Measurements from ENCODE around the gene DUS2. TPM values are rescaled to one million over a fixed set of nuclear protein-coding genes. Genes with fewer than 3 reads are reported as not detected.
"Not testable (repeated sequence)": the region's sequence is repeated elsewhere in the genome, so short reads cannot be mapped to it uniquely, and the experiment has no call there.

The DUS2 gene
- total RNA-seq, 4 donors from 2014 or later: 4.5 to 9.6 (median 7.1) TPM

DNA sequence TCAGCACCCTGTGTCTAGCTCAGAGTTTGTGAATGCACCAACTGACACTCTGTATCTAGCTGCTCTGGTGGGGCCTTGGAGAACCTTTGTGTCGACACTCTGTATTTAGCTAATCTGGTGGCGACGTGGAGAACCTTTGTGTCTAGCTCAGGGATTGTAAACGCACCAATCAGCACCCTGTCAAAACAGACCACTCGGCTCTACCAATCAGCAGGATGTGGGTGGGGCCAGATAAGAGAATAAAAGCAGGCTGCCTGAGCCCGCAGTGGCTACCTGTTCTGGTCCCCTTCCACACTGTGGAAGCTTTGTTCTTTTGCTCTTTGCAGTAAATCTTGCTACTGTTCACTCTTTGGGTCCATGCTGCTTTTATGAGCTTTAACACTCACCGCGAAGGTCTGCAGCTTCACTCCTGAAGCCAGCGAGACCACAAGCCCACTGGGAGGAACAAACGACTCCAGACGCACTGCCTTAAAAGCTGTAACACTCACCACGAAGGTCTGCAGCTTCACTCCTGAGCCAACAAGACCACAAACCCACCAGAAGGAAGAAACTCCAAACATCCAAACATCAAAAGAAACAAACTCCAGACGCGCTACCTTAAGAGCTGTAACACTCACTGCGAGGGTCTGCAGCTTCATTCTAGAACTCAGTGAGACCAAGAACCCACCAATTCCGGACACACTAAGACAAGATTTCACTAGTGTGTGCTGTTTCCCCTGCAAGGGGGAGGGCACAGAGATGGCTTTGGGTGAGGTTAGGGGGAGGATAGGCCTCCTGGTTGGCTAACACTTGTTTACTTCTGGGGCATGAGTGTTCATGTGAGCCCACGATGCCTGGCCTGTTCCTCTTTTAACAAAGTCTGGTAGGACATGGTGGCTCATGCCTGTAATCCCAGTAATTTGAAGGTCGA is 24.1 kb upstream of the DUS2 start, which contains the start of gene DPEP2:
DPEP2 (minus strand) TSS at position 706 of the 910 bp plus-strand sequence. CDS start 6,272 bp downstream, outside the sequence.
- DNase-seq; H3K36me3 ChIP-seq; H3K9me3 ChIP-seq; intact Hi-C loops (cut with DNase I; ENCODE audit: low total_unique reads); H3K4me1 ChIP-seq; ATAC-seq; H3K27me3 ChIP-seq: not testable (repeated sequence)
- Histone ChIP-seq H3K27ac (peak within 1 kb of the TSS; percentile 2 to 44 (median 34)), H3K4me3 (peak within 1 kb of the TSS in 1 of 4 donors; percentile 14)
- in situ Hi-C loops (cut with MboI; ENCODE audit: low sequenced_read_pairs in 4 of 4): loop anchor here in 1 of 4 donors (10.0 kb wide), 1 partner anchor 46 kb away; no protein-coding TSS in a partner anchor

DNA sequence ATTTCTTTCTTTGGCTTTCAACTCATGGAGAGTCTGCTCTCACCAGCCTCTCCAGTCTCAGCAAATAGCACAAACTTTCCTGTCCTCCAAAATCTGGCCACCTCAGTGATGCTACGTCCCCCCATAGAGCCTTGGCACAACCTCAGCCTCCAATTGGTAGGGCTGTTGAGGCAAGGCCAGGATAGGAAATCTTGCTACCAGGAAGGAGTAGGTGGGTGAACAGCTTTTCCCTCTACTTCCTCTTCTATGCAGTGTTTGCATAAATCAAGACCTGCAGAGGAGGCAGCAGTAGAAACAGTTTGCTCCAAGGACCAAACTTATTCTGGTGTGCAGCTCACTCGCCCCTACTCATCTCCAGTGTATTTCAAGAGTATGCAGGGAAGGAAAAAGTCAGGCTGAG is 23.1 kb upstream of the DUS2 start:
- Histone ChIP-seq H3K9me3 (no peaks in the 10 kb centered on the region), H3K36me3 (no peaks in the 10 kb centered on the region), H3K27me3 (no peaks in the 10 kb centered on the region), H3K27ac (peak overlapping the region in 3 of 4 donors; percentile 2 to 39 (median 28)), H3K4me3 (no peak overlapping the region), H3K4me1 (no peaks in the 10 kb centered on the region)
- no peak for DNase-seq
- TF ChIP-seq POLR2A (IDR thresholded peaks at IDR 0.05): no peak
- TF ChIP-seq, protein P1, sequence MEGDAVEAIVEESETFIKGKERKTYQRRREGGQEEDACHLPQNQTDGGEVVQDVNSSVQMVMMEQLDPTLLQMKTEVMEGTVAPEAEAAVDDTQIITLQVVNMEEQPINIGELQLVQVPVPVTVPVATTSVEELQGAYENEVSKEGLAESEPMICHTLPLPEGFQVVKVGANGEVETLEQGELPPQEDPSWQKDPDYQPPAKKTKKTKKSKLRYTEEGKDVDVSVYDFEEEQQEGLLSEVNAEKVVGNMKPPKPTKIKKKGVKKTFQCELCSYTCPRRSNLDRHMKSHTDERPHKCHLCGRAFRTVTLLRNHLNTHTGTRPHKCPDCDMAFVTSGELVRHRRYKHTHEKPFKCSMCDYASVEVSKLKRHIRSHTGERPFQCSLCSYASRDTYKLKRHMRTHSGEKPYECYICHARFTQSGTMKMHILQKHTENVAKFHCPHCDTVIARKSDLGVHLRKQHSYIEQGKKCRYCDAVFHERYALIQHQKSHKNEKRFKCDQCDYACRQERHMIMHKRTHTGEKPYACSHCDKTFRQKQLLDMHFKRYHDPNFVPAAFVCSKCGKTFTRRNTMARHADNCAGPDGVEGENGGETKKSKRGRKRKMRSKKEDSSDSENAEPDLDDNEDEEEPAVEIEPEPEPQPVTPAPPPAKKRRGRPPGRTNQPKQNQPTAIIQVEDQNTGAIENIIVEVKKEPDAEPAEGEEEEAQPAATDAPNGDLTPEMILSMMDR (IDR thresholded peaks at IDR 0.05 in 4 of 5, conservative IDR thresholded peaks at IDR 0.05 in 1 of 5): no peak
- peak in 1 of 2 donors; percentile 9 for ATAC-seq
- intact Hi-C loops (cut with DNase I; ENCODE audit: low total_unique reads): no loop called here
- in situ Hi-C loops (cut with MboI; ENCODE audit: low sequenced_read_pairs in 4 of 4): loop anchor here in 1 of 4 donors (10.0 kb wide), 1 partner anchor 45 kb away; no protein-coding TSS in a partner anchor

DNA sequence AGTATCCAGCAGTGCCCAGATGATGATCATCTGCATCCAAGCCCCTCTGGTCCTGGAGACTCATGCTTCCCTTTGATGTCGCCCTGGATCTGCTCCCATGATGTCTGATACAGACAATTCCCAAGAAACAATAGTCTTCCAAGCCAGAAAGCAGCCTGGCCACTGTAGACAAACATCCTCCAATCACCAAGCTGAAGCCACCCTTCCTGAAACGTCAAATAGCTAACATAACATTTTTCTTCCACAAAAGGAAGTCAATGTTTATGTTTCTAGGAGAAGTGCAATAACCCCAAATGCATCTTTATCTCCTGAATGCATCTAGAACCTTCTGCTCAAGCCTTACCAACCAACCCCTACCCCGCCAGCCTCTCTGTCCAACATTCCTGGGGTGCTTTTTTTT is 22.6 kb upstream of the DUS2 start:
- no peaks in the 10 kb centered on the region for H3K36me3 ChIP-seq
- DNase-seq (no peak), ATAC-seq (peak; percentile 9 to 30)
- peak overlapping the region; percentile 2 to 39 (median 24) for H3K27ac ChIP-seq
- intact Hi-C loops (cut with DNase I; ENCODE audit: low total_unique reads) (no loop called here), in situ Hi-C loops (cut with MboI; ENCODE audit: low sequenced_read_pairs in 4 of 4) (no loop called here)
- no peaks in the 10 kb centered on the region for H3K9me3 ChIP-seq
- H3K4me3 ChIP-seq: no peak overlapping the region
- H3K4me1 ChIP-seq: no peaks in the 10 kb centered on the region
- no peaks in the 10 kb centered on the region for H3K27me3 ChIP-seq
- TF ChIP-seq, protein P1 (IDR thresholded peaks at IDR 0.05 in 4 of 5, conservative IDR thresholded peaks at IDR 0.05 in 1 of 5): no peak
- TF ChIP-seq POLR2A (IDR thresholded peaks at IDR 0.05): no peak

DNA sequence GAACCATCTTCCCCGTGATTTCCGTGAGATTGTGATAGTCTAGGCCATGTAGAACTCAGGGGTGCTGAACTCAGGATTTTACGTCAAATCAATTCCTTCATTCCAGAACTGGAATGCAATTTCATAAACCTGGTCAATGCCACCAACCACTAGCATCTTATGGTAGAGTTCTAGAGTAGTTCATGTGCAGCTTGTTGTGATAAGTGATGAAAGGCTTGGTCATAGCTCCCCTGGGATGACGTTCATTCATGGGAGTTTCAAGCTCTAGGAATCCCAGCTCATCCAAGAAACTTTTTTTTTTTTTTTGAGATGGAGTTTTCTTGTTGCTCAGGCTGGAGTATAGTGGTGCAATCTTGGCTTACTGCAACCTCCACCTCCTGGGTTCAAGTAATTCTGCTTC is 20.1 kb upstream of the DUS2 start:
- intact Hi-C loops (cut with DNase I; ENCODE audit: low total_unique reads): no loop called here
- TF ChIP-seq POLR2A (IDR thresholded peaks at IDR 0.05): no peak
- TF ChIP-seq, protein P1 (IDR thresholded peaks at IDR 0.05 in 4 of 5, conservative IDR thresholded peaks at IDR 0.05 in 1 of 5): no peak
- no peak for ATAC-seq
- no peaks in the 10 kb centered on the region for H3K27me3 ChIP-seq
- no peaks in the 10 kb centered on the region for H3K36me3 ChIP-seq
- no peaks in the 10 kb centered on the region for H3K4me1 ChIP-seq
- no peaks in the 10 kb centered on the region for H3K9me3 ChIP-seq
- H3K4me3 ChIP-seq: no peak overlapping the region
- DNase-seq: no peak
- H3K27ac ChIP-seq: no peak overlapping the region
- in situ Hi-C loops (cut with MboI; ENCODE audit: low sequenced_read_pairs in 4 of 4): no loop called here

DNA sequence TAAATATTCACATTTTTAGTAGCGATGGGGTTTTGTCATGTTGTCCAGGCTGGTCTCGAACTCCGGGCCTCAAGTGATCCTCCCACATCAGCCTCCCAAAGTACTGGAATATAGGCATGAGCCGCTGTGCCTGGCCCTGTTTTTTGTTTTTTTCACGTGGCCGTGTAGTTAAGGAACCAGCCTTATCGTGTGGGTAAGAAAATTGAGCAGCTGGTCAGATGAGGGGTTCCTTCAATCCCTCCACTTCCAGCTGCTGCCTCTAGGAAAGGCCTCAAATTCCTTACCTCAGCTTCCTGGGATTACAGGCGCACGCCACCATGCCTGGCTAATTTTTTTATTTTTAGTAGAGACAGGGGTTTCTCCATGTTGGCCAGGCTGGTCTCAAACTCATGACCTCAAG is 17.9 kb upstream of the DUS2 start:
- Histone ChIP-seq H3K9me3 (no peaks in the 10 kb centered on the region), H3K4me3 (no peak overlapping the region), H3K36me3 (no peaks in the 10 kb centered on the region), H3K27ac (peak overlapping the region in 3 of 4 donors; percentile 35 to 47 (median 37)), H3K27me3 (no peaks in the 10 kb centered on the region), H3K4me1 (no peaks in the 10 kb centered on the region)
- no peak for TF ChIP-seq POLR2A (IDR thresholded peaks at IDR 0.05)
- TF ChIP-seq, protein P1 (IDR thresholded peaks at IDR 0.05 in 4 of 5, conservative IDR thresholded peaks at IDR 0.05 in 1 of 5): no peak
- in situ Hi-C loops (cut with MboI; ENCODE audit: low sequenced_read_pairs in 4 of 4) (no loop called here), intact Hi-C loops (cut with DNase I; ENCODE audit: low total_unique reads) (no loop called here)
- ATAC-seq (no peak), DNase-seq (no peak)

All from gastrocnemius medialis (tissue), 4 donors.